ENCODE results near the gene TRIM9. TPM values are rescaled to one million over a fixed set of nuclear protein-coding genes. Genes with fewer than 3 reads are reported as not detected.

Gene TRIM9
- total and polyA plus RNA-seq, 7 donors, result 0.17 to 3.3 (median 1.1) TPM

DNA sequence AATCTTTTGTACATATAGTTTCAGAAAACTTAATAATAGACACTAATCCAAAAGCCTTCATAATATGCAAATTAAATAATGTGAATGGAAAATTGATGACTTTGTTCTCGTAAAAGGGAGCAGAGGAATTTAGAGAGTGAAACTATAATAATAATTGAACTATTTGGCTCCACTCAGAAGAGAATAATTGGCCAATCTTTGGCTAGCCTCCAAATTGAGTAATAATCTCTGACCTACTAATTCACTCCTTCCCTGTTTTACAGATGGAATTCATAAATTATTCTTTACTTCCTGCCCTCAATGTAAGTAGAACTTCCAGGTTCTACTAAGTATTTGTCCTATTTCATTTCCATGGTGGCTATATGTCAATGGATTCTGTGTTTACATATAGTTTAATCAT, 15.8 kb downstream of the TRIM9 start:
- no peak for ATAC-seq
- Histone ChIP-seq H3K36me3 (ENCODE audit: insufficient read depth in 1 of 2, low read depth in 1 of 2) (no peaks in the 10 kb centered on the region), H3K9me3 (no peaks in the 10 kb centered on the region), H3K27ac (no peak overlapping the region), H3K4me3 (no peak overlapping the region), H3K4me1 (no peaks in the 10 kb centered on the region), H3K27me3 (ENCODE audit: insufficient read depth in 3 of 3, low read length in 2 of 3) (no peaks in the 10 kb centered on the region)
- DNase-seq, result no peak
- 67 to 78% (median 74%) methylated on average over 1 of the region's 1 CpG for whole genome bisulfite sequencing, 3 donors
- TF ChIP-seq, protein P1, sequence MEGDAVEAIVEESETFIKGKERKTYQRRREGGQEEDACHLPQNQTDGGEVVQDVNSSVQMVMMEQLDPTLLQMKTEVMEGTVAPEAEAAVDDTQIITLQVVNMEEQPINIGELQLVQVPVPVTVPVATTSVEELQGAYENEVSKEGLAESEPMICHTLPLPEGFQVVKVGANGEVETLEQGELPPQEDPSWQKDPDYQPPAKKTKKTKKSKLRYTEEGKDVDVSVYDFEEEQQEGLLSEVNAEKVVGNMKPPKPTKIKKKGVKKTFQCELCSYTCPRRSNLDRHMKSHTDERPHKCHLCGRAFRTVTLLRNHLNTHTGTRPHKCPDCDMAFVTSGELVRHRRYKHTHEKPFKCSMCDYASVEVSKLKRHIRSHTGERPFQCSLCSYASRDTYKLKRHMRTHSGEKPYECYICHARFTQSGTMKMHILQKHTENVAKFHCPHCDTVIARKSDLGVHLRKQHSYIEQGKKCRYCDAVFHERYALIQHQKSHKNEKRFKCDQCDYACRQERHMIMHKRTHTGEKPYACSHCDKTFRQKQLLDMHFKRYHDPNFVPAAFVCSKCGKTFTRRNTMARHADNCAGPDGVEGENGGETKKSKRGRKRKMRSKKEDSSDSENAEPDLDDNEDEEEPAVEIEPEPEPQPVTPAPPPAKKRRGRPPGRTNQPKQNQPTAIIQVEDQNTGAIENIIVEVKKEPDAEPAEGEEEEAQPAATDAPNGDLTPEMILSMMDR (IDR thresholded peaks at IDR 0.05), result no peak
- intact Hi-C loops (cut with DNase I), result no loop called here

DNA sequence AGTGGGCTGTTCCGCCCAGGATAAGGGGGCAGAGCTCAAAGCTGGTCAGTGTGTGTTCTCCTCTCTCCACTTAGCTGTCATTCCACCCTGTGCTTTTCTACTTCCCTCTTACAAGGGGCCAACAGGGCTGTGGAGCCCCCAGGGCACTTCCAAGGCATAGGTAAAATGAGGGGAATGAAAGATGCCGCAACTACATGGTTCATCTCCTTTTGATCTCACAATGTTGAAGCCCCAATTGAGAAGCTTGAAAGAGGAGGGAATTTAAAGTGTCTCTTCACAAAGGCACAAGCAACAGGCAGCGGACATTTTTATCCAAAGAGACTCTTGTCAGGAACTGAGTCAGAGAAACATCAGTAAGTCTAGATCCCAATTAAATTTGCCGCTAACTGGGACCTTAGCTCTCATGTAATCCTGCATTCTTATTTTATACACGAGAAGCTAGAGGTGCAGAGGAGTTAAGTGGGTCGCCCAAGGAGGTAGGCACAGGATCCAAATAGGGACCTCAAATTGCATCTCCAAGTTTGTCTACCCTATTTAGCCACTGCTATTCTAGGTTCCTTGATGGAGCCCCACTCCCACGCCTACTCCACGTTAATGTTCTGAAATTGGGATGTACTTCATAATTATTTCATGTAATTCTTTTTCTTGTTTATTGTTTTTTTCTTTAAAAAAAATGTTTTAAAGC, 20.1 kb downstream of the TRIM9 start:
- WGBS, 3 donors, result 93 to 98% (median 95%) methylated on average over 8 of the region's 8 CpGs
- Histone ChIP-seq H3K27me3 (ENCODE audit: insufficient read depth in 3 of 3, low read length in 2 of 3) (no peaks in the 10 kb centered on the region), H3K4me3 (no peak overlapping the region), H3K4me1 (no peaks in the 10 kb centered on the region), H3K27ac (no peak overlapping the region), H3K9me3 (no peaks in the 10 kb centered on the region), H3K36me3 (ENCODE audit: insufficient read depth in 1 of 2, low read depth in 1 of 2) (no peaks in the 10 kb centered on the region)
- TF ChIP-seq, protein P1 (IDR thresholded peaks at IDR 0.05), result no peak
- DNase-seq (no peak), ATAC-seq (no peak)
- intact Hi-C loops (cut with DNase I), result no loop called here

DNA sequence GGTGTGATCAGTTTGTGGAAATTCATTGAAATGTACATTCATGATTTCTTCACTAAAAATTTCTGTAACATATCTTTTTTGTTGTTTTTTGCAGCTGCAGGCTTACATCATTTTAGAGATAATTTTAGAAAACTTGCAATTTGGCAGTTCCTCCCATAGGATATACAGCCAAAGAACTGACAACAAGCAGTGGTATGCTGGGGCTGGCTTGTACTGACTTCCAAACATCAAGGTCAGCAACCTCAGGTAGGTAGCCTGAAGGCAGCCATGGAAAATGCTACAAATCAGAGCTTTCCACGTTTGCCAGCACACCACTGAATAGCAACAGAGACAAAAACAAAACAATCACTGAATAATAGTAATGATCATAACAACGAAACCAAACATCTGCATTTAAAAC, 21.2 kb downstream of the TRIM9 start:
- no peak overlapping the region for H3K27ac ChIP-seq

DNA sequence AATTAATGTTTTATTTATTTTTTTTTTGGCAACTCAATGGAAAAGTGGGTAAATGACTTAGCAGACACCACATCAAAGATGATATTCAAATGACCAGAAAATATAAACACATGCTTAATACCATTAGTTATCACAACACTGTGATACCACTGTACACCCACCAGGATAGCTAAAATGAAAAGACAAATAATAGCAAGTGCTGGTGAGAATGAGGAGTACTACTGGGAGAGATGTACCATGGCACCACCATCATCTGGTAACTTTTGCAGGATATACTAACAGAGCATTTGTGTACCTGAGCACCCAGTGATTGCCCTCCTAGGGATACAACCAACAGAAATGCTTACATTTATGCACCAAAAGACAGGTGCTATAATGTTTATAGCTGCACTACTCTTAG, 21.9 kb downstream of the TRIM9 start:
- Histone ChIP-seq H3K4me1 (no peaks in the 10 kb centered on the region), H3K9me3 (no peaks in the 10 kb centered on the region), H3K27me3 (ENCODE audit: insufficient read depth in 3 of 3, low read length in 2 of 3) (no peaks in the 10 kb centered on the region), H3K27ac (no peak overlapping the region), H3K36me3 (ENCODE audit: insufficient read depth in 1 of 2, low read depth in 1 of 2) (no peaks in the 10 kb centered on the region), H3K4me3 (no peak overlapping the region)
- DNase-seq, result no peak
- TF ChIP-seq, protein P1 (IDR thresholded peaks at IDR 0.05), result no peak
- intact Hi-C loops (cut with DNase I), result no loop called here
- ATAC-seq, result no peak

More for the DNA sequence above, 21.2 kb downstream of the TRIM9 start:
- Histone ChIP-seq H3K9me3 (no peaks in the 10 kb centered on the region), H3K27me3 (ENCODE audit: insufficient read depth in 3 of 3, low read length in 2 of 3) (no peaks in the 10 kb centered on the region), H3K4me1 (no peaks in the 10 kb centered on the region), H3K36me3 (ENCODE audit: insufficient read depth in 1 of 2, low read depth in 1 of 2) (no peaks in the 10 kb centered on the region), H3K4me3 (no peak overlapping the region)
- DNase-seq, result no peak
- TF ChIP-seq, protein P1 (IDR thresholded peaks at IDR 0.05), result no peak
- ATAC-seq, result no peak
- intact Hi-C loops (cut with DNase I), result no loop called here
- WGBS, 3 donors, result 37 to 54% (median 42%) methylated on average over 2 of the region's 2 CpGs

DNA sequence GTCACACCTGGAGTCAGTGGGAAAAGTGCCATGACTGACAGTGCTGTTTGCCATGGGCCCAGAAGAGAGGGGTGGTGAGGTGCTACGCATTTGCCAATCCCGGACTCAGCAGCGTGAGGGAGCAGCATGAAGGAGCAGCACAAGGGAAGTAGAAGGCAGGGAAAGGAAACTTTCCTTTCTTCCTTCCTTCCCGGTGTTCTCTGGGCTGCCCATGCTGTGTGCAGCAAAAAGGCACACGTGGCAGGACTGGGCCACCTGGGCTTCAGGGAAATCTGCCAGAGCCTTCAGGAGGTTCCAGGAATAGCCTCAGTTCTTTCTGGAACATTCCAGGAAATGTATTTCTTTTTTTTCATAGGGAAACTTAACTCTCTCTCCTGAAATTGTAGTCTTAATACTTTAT, 23.0 kb downstream of the TRIM9 start:
- DNase-seq, result no peak
- intact Hi-C loops (cut with DNase I), result no loop called here
- ATAC-seq, result no peak
- Histone ChIP-seq H3K36me3 (ENCODE audit: insufficient read depth in 1 of 2, low read depth in 1 of 2) (no peaks in the 10 kb centered on the region), H3K4me3 (no peak overlapping the region), H3K27ac (no peak overlapping the region), H3K27me3 (ENCODE audit: insufficient read depth in 3 of 3, low read length in 2 of 3) (no peaks in the 10 kb centered on the region), H3K9me3 (no peaks in the 10 kb centered on the region), H3K4me1 (no peaks in the 10 kb centered on the region)
- WGBS, 3 donors, result 20 to 36% (median 24%) methylated on average over 5 of the region's 5 CpGs
- TF ChIP-seq, protein P1 (IDR thresholded peaks at IDR 0.05), result no peak
